ENCODE measurements around the gene HMCN2. TPM values are rescaled to one million over a fixed set of nuclear protein-coding genes. Genes with fewer than 3 reads are reported as not detected.

The HMCN2 gene
- total RNA-seq, 1 experiment from 2014 or later = not detected

DNA sequence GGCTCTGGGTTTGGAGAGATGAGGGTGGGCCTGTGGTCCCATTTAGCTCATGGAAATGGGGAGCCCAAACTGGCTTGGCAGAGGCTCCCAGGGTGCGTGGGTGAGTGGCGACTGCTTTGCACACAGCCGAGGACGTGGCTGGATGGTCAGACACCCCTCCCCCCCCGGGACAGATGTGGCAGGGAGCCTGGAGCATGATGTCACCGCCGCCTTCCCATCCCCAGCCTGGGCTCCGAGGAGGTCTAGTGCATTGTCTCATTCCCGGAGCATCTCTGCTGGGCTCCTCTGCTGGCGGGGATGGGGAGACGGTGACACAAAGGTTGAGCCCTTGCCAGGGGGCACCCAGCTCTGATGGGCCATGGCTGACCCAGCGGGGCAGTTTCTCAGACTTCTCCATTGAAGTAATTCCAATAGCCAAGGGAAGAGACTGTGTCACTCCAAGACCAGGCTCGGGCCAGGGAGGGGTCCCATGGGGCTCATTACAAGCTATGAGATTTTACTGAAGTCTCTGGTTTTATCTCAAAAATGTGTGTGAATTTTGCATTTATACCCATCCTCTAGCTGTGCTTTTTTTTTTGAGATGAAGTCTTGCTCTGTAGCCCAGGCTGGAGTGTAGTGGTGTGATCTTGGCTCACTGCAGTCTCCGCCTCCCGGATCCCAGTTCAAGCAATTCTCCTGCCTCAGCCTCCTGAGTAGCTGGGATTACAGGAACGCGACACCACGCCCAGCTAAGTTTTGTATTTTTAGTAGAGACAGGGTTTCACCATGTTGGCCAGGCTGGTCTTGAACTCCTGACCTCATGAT lies 36.1 kb downstream of the HMCN2 start:
- POLR2A ChIA-PET = interaction anchor here (1.3 kb wide), 1 partner anchor 13 kb away, joined by 4 read pairs; no protein-coding TSS in a partner anchor
- CTCF ChIA-PET = interaction anchor here (0.6 kb wide), 1 partner anchor 59 kb away, joined by 3 read pairs; no protein-coding TSS in a partner anchor

DNA sequence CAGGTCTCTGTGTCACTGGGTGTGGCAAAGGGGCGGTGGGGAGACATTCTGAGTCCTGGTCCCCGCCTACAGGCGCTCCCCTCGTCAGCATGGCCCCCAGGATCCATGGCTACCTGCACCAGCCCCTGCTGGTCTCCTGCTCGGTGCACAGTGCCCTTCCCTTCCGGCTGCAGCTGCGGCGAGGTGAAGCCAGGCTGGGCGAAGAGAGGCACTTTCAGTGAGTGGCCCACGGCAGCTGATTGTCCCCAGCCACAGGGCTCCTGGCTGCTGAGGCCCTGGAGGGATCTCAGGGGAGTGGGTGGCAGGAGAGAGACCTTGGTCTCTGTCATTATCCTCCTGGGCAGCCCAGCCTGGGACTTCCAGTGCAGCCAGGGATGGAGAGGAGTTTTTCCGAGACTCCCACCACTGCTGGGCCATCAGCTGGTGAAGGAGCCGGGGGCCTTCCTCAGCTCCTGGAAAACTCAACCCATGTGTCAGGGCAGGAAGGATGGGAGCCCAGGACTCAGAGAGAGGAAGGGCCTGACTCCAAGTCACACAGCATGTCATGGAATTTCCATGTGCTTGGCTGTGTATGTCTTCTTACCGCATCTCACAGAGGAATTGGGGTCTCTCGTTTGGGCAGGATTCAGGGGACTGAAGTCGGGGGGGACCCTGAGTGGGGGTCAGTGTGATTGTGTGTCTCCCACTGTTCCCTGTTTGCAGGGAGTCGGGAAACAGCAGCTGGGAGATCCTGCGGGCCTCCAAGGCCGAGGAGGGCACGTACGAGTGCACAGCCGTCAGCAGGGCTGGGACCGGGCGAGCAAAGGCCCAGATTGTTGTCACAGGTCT lies 37.4 kb downstream of the HMCN2 start:
- Mint-ChIP-seq H3K27ac (ENCODE audit: low read depth, unreplicated experiment) (no peak overlapping the region), H3K4me3 (ENCODE audit: unreplicated experiment) (no peak overlapping the region), H3K4me1 (ENCODE audit: insufficient read depth, unreplicated experiment) (no peaks in the 10 kb centered on the region), H3K27me3 (ENCODE audit: insufficient read depth, unreplicated experiment) (peaks cover 59% of the 10 kb centered on the region), H3K36me3 (ENCODE audit: insufficient read depth, unreplicated experiment) (no peaks in the 10 kb centered on the region), H3K9me3 (ENCODE audit: unreplicated experiment) (no peaks in the 10 kb centered on the region)
- intact Hi-C loops (cut with micrococcal nuclease) = no loop called here
- POLR2A ChIA-PET = no interaction called here
- TF ChIP-seq, protein P1, sequence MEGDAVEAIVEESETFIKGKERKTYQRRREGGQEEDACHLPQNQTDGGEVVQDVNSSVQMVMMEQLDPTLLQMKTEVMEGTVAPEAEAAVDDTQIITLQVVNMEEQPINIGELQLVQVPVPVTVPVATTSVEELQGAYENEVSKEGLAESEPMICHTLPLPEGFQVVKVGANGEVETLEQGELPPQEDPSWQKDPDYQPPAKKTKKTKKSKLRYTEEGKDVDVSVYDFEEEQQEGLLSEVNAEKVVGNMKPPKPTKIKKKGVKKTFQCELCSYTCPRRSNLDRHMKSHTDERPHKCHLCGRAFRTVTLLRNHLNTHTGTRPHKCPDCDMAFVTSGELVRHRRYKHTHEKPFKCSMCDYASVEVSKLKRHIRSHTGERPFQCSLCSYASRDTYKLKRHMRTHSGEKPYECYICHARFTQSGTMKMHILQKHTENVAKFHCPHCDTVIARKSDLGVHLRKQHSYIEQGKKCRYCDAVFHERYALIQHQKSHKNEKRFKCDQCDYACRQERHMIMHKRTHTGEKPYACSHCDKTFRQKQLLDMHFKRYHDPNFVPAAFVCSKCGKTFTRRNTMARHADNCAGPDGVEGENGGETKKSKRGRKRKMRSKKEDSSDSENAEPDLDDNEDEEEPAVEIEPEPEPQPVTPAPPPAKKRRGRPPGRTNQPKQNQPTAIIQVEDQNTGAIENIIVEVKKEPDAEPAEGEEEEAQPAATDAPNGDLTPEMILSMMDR (IDR thresholded peaks at IDR 0.05; ENCODE audit: unreplicated experiment) = no peak
- CTCF ChIA-PET = interaction anchor here (0.6 kb wide), 2 partner anchors 60 to 350 kb away, joined by 3 to 5 read pairs; no protein-coding TSS in a partner anchor
- DNase-seq (ENCODE audit: unreplicated experiment) = no peak
- no TSS peak for BruUV-seq (replicated peaks)

More for the DNA sequence above, 36.1 kb downstream of the HMCN2 start:
- Mint-ChIP-seq H3K9me3 (ENCODE audit: unreplicated experiment) (no peaks in the 10 kb centered on the region), H3K4me3 (ENCODE audit: unreplicated experiment) (no peak overlapping the region), H3K4me1 (ENCODE audit: insufficient read depth, unreplicated experiment) (no peaks in the 10 kb centered on the region), H3K27me3 (ENCODE audit: insufficient read depth, unreplicated experiment) (peaks cover 63% of the 10 kb centered on the region), H3K27ac (ENCODE audit: low read depth, unreplicated experiment) (no peak overlapping the region), H3K36me3 (ENCODE audit: insufficient read depth, unreplicated experiment) (no peaks in the 10 kb centered on the region)
- no TSS peak for BruUV-seq (replicated peaks)
- DNase-seq (ENCODE audit: unreplicated experiment) = no peak
- intact Hi-C loops (cut with micrococcal nuclease) = no loop called here
- TF ChIP-seq, protein P1 (IDR thresholded peaks at IDR 0.05; ENCODE audit: unreplicated experiment) = no peak

DNA sequence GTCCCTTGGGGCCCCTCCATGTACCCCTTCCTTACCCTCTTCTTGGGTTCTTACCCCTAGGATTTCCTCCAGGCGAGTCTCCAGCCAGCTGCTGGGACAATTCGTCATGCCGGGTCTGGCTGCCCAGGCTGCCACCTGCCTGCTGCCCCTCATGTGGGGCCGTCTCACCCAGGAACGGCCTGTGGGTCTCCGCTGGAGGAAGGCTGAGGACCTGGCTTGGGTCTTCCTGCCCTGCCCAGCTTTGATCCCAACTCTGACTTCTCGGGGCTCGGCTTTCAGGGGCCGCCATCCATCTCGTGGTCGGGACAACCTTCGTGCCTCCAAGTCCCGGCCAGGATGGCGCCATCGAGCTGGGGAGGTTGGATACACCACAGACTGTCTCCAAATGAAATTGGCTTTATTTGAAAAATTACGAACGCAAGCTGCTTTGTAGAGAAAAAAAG lies 38.1 kb downstream of the HMCN2 start:
- H3K9me3 Mint-ChIP-seq (ENCODE audit: unreplicated experiment) = no peaks in the 10 kb centered on the region
- TF ChIP-seq, protein P1 (IDR thresholded peaks at IDR 0.05; ENCODE audit: unreplicated experiment) = no peak
- ChIA-PET POLR2A (no interaction called here), CTCF (interaction anchor here (0.6 kb wide), 1 partner anchor 349 kb away, joined by 5 read pairs; no protein-coding TSS in a partner anchor)
- H3K4me1 Mint-ChIP-seq (ENCODE audit: insufficient read depth, unreplicated experiment) = no peaks in the 10 kb centered on the region
- peaks cover 59% of the 10 kb centered on the region for H3K27me3 Mint-ChIP-seq (ENCODE audit: insufficient read depth, unreplicated experiment)
- DNase-seq (ENCODE audit: unreplicated experiment) = no peak
- no peak overlapping the region for H3K4me3 Mint-ChIP-seq (ENCODE audit: unreplicated experiment)
- BruUV-seq (replicated peaks) = no TSS peak
- H3K27ac Mint-ChIP-seq (ENCODE audit: low read depth, unreplicated experiment) = no peak overlapping the region
- intact Hi-C loops (cut with micrococcal nuclease) = no loop called here
- no peaks in the 10 kb centered on the region for H3K36me3 Mint-ChIP-seq (ENCODE audit: insufficient read depth, unreplicated experiment)

DNA sequence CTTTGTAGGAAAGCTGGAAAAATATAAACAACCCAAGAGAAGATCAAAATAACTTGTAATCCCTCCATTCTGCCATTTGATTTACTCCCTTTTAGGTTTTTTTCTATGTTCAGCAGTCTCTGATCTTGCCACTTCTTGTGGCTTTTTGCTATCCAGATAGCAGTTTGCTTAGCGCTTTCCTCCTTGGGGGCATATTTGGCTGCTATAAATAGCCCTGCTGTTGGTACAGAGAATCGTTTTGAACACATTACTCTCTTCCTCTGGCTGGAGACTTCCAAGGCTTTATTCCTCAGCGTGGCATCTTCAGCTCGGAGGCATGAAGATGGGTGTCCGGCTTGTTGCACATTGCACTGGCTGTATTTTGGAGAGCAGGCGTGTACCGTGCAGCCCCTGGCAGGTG lies 38.6 kb downstream of the HMCN2 start:
- intact Hi-C loops (cut with micrococcal nuclease) = no loop called here
- peaks cover 59% of the 10 kb centered on the region for H3K27me3 Mint-ChIP-seq (ENCODE audit: insufficient read depth, unreplicated experiment)
- ChIA-PET CTCF (no interaction called here), POLR2A (no interaction called here)
- BruUV-seq (replicated peaks) = no TSS peak
- no peaks in the 10 kb centered on the region for H3K36me3 Mint-ChIP-seq (ENCODE audit: insufficient read depth, unreplicated experiment)
- no peak for DNase-seq (ENCODE audit: unreplicated experiment)
- no peaks in the 10 kb centered on the region for H3K9me3 Mint-ChIP-seq (ENCODE audit: unreplicated experiment)
- TF ChIP-seq, protein P1 (IDR thresholded peaks at IDR 0.05; ENCODE audit: unreplicated experiment) = no peak
- H3K27ac Mint-ChIP-seq (ENCODE audit: low read depth, unreplicated experiment) = no peak overlapping the region
- no peak overlapping the region for H3K4me3 Mint-ChIP-seq (ENCODE audit: unreplicated experiment)
- H3K4me1 Mint-ChIP-seq (ENCODE audit: insufficient read depth, unreplicated experiment) = no peaks in the 10 kb centered on the region
